HEK293 (cell line): ENCODE measurements around the gene APOC3.

ENCODE experiments used
- CTCF ChIA-PET: fragments of 350-600 bp; formaldehyde crosslinking; extraction: SDS; loops from one replicate; lab custom pipeline; 2021; ENCODE audit warnings: antibody characterized with exemption; lab: Yijun Ruan, JAX
- POLR2A ChIA-PET: fragments of 300-600 bp; formaldehyde crosslinking; extraction: SDS; loops from one replicate; lab custom pipeline; 2020; ENCODE audit warnings: antibody characterized with exemption, inconsistent platforms; lab: Yijun Ruan, JAX
- H3K27ac ChIP-seq: fragments of 200-500 bp; sonication (Bioruptor generic); 2 replicates; pipeline ENCODE4 v1.5.1; 2014; ENCODE audit warnings: low read depth, low read length, control low read depth, inconsistent platforms; ENCODE audit errors: extremely low read depth
- H3K36me3 ChIP-seq, 2 experiments: fragments of 200-500 bp in 1 of 2; sonication (Bioruptor generic) in 1 of 2; 1 replicate in 1 of 2; 2 replicates in 1 of 2; pipeline ENCODE4 v1.5.1; 2014 to 2017; ENCODE audit warnings: inconsistent platforms in 2 of 2, low read length in 2 of 2; ENCODE audit not compliant: control insufficient read depth in 2 of 2, insufficient read depth in 1 of 2
- H3K4me1 ChIP-seq: fragments of 200-500 bp; sonication (Bioruptor generic); 2 replicates; pipeline ENCODE4 v1.5.1; 2014; ENCODE audit warnings: mild to moderate bottlenecking, low read length, inconsistent platforms; ENCODE audit not compliant: control insufficient read depth, insufficient read depth
- H3K4me3 ChIP-seq: 2 replicates; pipeline ENCODE4 v1.5.1; 2011; ENCODE audit warnings: low read depth, mild to moderate bottlenecking, control low read depth, low read length, moderate library complexity
- H3K9me3 ChIP-seq: fragments of 200-500 bp; sonication (Bioruptor generic); 2 replicates; pipeline ENCODE4 v1.5.1; 2014; ENCODE audit warnings: low read depth, low read length, inconsistent platforms; ENCODE audit not compliant: control insufficient read depth, insufficient read depth
- AEBP2 ChIP-seq: fragments of 450-650 bp; formaldehyde crosslinking; IDR thresholded peaks from 2 replicates; pipeline ENCODE4 v1.5.1; 2016; ENCODE audit warnings: missing biosample characterization, missing genetic modification characterization, borderline replicate concordance
- KLF10 ChIP-seq: fragments of 450-650 bp; IDR thresholded peaks from 2 replicates; pipeline ENCODE4 v1.5.1; 2018; ENCODE audit warnings: missing biosample characterization, mild to moderate bottlenecking, missing genetic modification characterization
- KLF7 ChIP-seq: fragments of 450-650 bp; formaldehyde crosslinking; IDR thresholded peaks from 2 replicates; pipeline ENCODE4 v1.5.1; 2016; ENCODE audit warnings: missing biosample characterization, missing genetic modification characterization, borderline replicate concordance
- PRDM1 ChIP-seq: fragments of 450-650 bp; formaldehyde crosslinking; IDR thresholded peaks from 2 replicates; pipeline ENCODE4; 2016; ENCODE audit warnings: missing biosample characterization, missing genetic modification characterization
- TRIM28 ChIP-seq: IDR thresholded peaks from 2 replicates; pipeline ENCODE4 v1.6.1; 2011; ENCODE audit warnings: low read length, control low read depth, borderline replicate concordance
- ZBTB20 ChIP-seq: fragments of 450-650 bp; formaldehyde crosslinking; IDR thresholded peaks from 2 replicates; pipeline ENCODE4 v1.5.1; 2016; ENCODE audit warnings: missing biosample characterization, missing genetic modification characterization
- ZIC2 ChIP-seq: fragments of 450-650 bp; formaldehyde crosslinking; IDR thresholded peaks from 2 replicates; pipeline ENCODE4 v1.5.1; 2016; ENCODE audit warnings: missing biosample characterization, missing genetic modification characterization
- ZNF16 ChIP-seq: fragments of 450-650 bp; formaldehyde crosslinking; IDR thresholded peaks from 2 replicates; pipeline ENCODE4 v1.5.1; 2016; ENCODE audit warnings: low read depth, missing biosample characterization, missing genetic modification characterization
- ZNF311 ChIP-seq: fragments of 450-650 bp; formaldehyde crosslinking; IDR thresholded peaks from 2 replicates; pipeline ENCODE4 v1.5.1; 2017; ENCODE audit warnings: missing biosample characterization, missing genetic modification characterization, borderline replicate concordance
- ZNF433 ChIP-seq: fragments of 450-650 bp; formaldehyde crosslinking; IDR thresholded peaks from 2 replicates; pipeline ENCODE4 v1.5.1; 2016; ENCODE audit warnings: missing biosample characterization, missing genetic modification characterization, low read depth
- ZNF513 ChIP-seq: fragments of 450-650 bp; IDR thresholded peaks from 2 replicates; pipeline ENCODE4 v1.5.1; 2018; ENCODE audit warnings: missing biosample characterization, missing genetic modification characterization
- ZNF571 ChIP-seq: fragments of 450-650 bp; formaldehyde crosslinking; IDR thresholded peaks from 2 replicates; pipeline ENCODE4 v1.5.0; 2017; ENCODE audit warnings: missing biosample characterization, missing genetic modification characterization
- ZNF626 ChIP-seq: fragments of 450-650 bp; sonication (Bioruptor Pico); formaldehyde crosslinking; IDR thresholded peaks from 2 replicates; pipeline ENCODE4 v1.5.1; 2018; ENCODE audit warnings: missing biosample characterization, missing genetic modification characterization, inconsistent platforms
- ZNF639 ChIP-seq: fragments of 450-650 bp; formaldehyde crosslinking; IDR thresholded peaks from 2 replicates; pipeline ENCODE4 v1.5.1; 2016; ENCODE audit warnings: missing biosample characterization, missing genetic modification characterization
- ZNF677 ChIP-seq: fragments of 450-650 bp; IDR thresholded peaks from 2 replicates; pipeline ENCODE4 v1.5.0; 2018; ENCODE audit warnings: missing biosample characterization, mild to moderate bottlenecking, missing genetic modification characterization, moderate library complexity
- ZNF704 ChIP-seq: fragments of 450-650 bp; formaldehyde crosslinking; IDR thresholded peaks from 2 replicates; pipeline ENCODE4 v1.5.1; 2016; ENCODE audit warnings: missing biosample characterization, missing genetic modification characterization
- ZSCAN16 ChIP-seq: fragments of 450-650 bp; formaldehyde crosslinking; IDR thresholded peaks from 2 replicates; pipeline ENCODE4 v1.5.1; 2016; ENCODE audit warnings: missing biosample characterization, missing genetic modification characterization
- ZSCAN30 ChIP-seq: fragments of 450-650 bp; IDR thresholded peaks from 2 replicates; pipeline ENCODE4 v1.5.1; 2018; ENCODE audit warnings: missing biosample characterization, mild to moderate bottlenecking, missing genetic modification characterization, moderate library complexity

The APOC3 gene

GRCh38 chr11:116862951-116863350, 33.2 kb downstream of the APOC3 start:
- ChIA-PET CTCF (interaction anchor here (1.0 kb wide), 1 partner anchor 27 kb away, joined by 3 read pairs; no protein-coding TSS in a partner anchor), POLR2A (no interaction called here)
- Histone ChIP-seq H3K4me1 (no peaks in the 10 kb centered on the region), H3K27ac (no peak overlapping the region), H3K9me3 (no peaks in the 10 kb centered on the region), H3K4me3 (no peak overlapping the region), H3K36me3 (peaks cover 0 to 95% of the 10 kb centered on the region in 2 experiments; a peak in 2 of 3 replicates)
- no peak for TF ChIP-seq ZNF513 (tag by site-specific recombination)
- TF ChIP-seq PRDM1 (tag by site-specific recombination): 0 out of 2 replicates have a peak, but pooled peaks have one; percentile 8

GRCh38 chr11:116864531-116864930, 34.8 kb downstream of the APOC3 start:
- H3K36me3 ChIP-seq: peaks cover 0 to 95% of the 10 kb centered on the region in 2 experiments; a peak in 2 of 3 replicates
- CTCF ChIA-PET: interaction anchor here (0.6 to 1.3 kb wide), 3 partner anchors 16 to 194 kb away, joined by 3 to 4 read pairs (median 3); no protein-coding TSS in a partner anchor
- POLR2A ChIA-PET: no interaction called here
- TF ChIP-seq ZNF677 (tag by site-specific recombination) (no peak), KLF7 (tag by site-specific recombination) (no peak), ZSCAN30 (tag by site-specific recombination) (no peak), ZNF571 (tag by site-specific recombination) (no peak), ZBTB20 (tag by site-specific recombination) (no peak), ZNF639 (no peak), ZNF704 (tag by site-specific recombination) (no peak), KLF10 (tag by site-specific recombination) (no peak), ZNF311 (tag by site-specific recombination) (no peak), AEBP2 (tag by site-specific recombination) (no peak), ZNF433 (tag by site-specific recombination) (no peak), ZSCAN16 (tag by site-specific recombination) (no peak), ZIC2 (no peak), ZNF16 (tag by site-specific recombination) (no peak), ZNF626 (tag by site-specific recombination) (no peak), TRIM28 (no peak)
- TF ChIP-seq, all 188 proteins: peak for 0
- H3K4me3 ChIP-seq: no peak overlapping the region
- no peaks in the 10 kb centered on the region for H3K4me1 ChIP-seq
- no peaks in the 10 kb centered on the region for H3K9me3 ChIP-seq
- H3K27ac ChIP-seq: no peak overlapping the region
